ENCODE results near the gene AADAT.

The AADAT gene

GRCh38 chr4:170089668-170090351 is at the start of gene AADAT:
Gene AADAT, minus strand, starts transcription at chr4:170089956. Its CDS starts 266 bp downstream, at chr4:170089690.
- no peak within 1 kb of the TSS for H3K4me3 ChIP-seq (ENCODE audit: low read depth, low read length)
- peak; percentile 7 for TF ChIP-seq CTCF (IDR thresholded peaks at IDR 0.05; ENCODE audit: insufficient read depth, low read depth, low read length, missing control alignments)
- DNase-seq (ENCODE audit: low read depth): peak; percentile 3

GRCh38 chr4:170138580-170139194 is 48.9 kb upstream of the AADAT start:
- DNase-seq (ENCODE audit: low read depth): peak; percentile 85
- peak; percentile 79 for TF ChIP-seq CTCF (IDR thresholded peaks at IDR 0.05; ENCODE audit: insufficient read depth, low read depth, low read length, missing control alignments)
- H3K4me3 ChIP-seq (ENCODE audit: low read depth, low read length): no peak overlapping the region

- H3K4me3 ChIP-seq (ENCODE audit: low read depth, low read length): no peak overlapping the region
- DNase-seq (ENCODE audit: low read depth): no peak
- no peak for TF ChIP-seq CTCF (IDR thresholded peaks at IDR 0.05; ENCODE audit: insufficient read depth, low read depth, low read length, missing control alignments)
Measured at GRCh38 chr4:170137927-170138326, 48.2 kb upstream of the AADAT start.

GRCh38 chr4:170137466-170137865 is 47.7 kb upstream of the AADAT start:
- no peak for TF ChIP-seq CTCF (IDR thresholded peaks at IDR 0.05; ENCODE audit: insufficient read depth, low read depth, low read length, missing control alignments)
- DNase-seq (ENCODE audit: low read depth): no peak

GRCh38 chr4:170134821-170135220 is 45.1 kb upstream of the AADAT start:
- H3K4me3 ChIP-seq (ENCODE audit: low read depth, low read length): no peak overlapping the region
- no peak for DNase-seq (ENCODE audit: low read depth)
- TF ChIP-seq CTCF (IDR thresholded peaks at IDR 0.05; ENCODE audit: insufficient read depth, low read depth, low read length, missing control alignments): no peak

More at GRCh38 chr4:170137466-170137865, 47.7 kb upstream of the AADAT start:
- no peak overlapping the region for H3K4me3 ChIP-seq (ENCODE audit: low read depth, low read length)

- H3K4me3 ChIP-seq (ENCODE audit: low read depth, low read length): no peak overlapping the region
- no peak for DNase-seq (ENCODE audit: low read depth)
- TF ChIP-seq CTCF (IDR thresholded peaks at IDR 0.05; ENCODE audit: insufficient read depth, low read depth, low read length, missing control alignments): no peak
Measured at GRCh38 chr4:170128219-170128804, 38.6 kb upstream of the AADAT start.

All from GM12865 (cell line).